Measurements from ENCODE around the gene ARRDC3.

The ARRDC3 gene

DNA sequence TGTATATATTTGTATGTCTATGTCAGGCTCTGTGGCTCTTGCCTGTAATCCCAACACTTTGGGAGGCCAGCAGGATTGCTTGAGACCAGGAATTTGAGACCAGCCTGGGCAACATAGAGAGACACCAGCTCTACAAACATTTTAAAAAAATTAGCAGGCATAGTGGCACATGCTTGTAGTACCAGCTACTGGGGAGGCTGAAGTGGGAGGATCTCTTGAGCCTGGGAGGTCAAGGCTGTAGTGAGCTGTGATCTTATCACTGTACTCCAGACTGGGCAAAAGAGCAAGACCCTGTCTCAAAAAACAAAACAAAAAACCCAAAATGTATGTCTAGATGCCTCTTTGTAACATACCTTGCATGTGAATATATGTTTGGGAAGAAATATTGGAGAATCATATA lies 15.8 kb downstream of the ARRDC3 start:
- Histone ChIP-seq H3K36me3 (ENCODE audit: control insufficient read depth in 1 of 2, insufficient read depth in 2 of 2, low read depth in 1 of 2, low read length in 2 of 2) (peaks cover 9 to 52% of the 10 kb centered on the region in 2 experiments), H3K18ac (ENCODE audit: low read depth in 1 of 2, low read length in 2 of 2) (no peak overlapping the region)

DNA sequence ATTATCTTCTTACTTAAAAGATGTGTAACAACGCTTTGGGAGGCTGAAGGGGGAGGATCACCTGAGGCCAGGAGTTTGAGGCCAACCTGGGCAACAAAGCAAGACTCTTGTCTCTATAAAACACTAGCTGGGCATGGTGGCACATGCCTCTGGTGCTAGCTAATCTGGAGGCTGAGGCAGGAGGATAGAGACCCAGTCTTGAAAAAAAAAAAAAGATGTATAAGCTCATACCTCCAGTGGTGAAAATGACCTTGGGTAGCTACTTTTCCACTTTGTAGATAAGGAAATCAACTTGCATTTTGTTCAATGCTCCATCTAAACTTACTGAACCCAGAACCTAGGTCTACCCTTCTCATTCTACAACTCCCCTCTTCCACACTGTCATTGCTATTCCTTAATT lies 16.6 kb downstream of the ARRDC3 start:
- Histone ChIP-seq H3K4me1 (ENCODE audit: control insufficient read depth, insufficient read depth, low read depth, low read length) (no peaks in the 10 kb centered on the region), H2AFZ (ENCODE audit: low read depth, low read length) (no peak overlapping the region), H2BK12ac (ENCODE audit: low read length in 2 of 2) (no peak overlapping the region), H3K18ac (ENCODE audit: low read depth in 1 of 2, low read length in 2 of 2) (no peak overlapping the region), H3K36me3 (ENCODE audit: control insufficient read depth in 1 of 2, insufficient read depth in 2 of 2, low read depth in 1 of 2, low read length in 2 of 2) (peaks cover 9 to 44% of the 10 kb centered on the region in 2 experiments), H3K27me3 (ENCODE audit: control insufficient read depth in 1 of 2, insufficient read depth in 1 of 2, low read length in 2 of 2) (no peaks in the 10 kb centered on the region), H3K4ac (ENCODE audit: low read depth in 1 of 2, low read length in 2 of 2) (no peak overlapping the region), H4K91ac (ENCODE audit: low read length) (no peak overlapping the region), H3K9ac (ENCODE audit: low read length) (no peak overlapping the region), H3K4me2 (ENCODE audit: low read length, poor library complexity, severe bottlenecking) (no peak overlapping the region), H3K4me3 (ENCODE audit: insufficient read depth in 1 of 2, low read depth in 1 of 2, low read length in 2 of 2) (no peak overlapping the region), H2BK120ac (ENCODE audit: low read depth, low read length) (no peak overlapping the region), H2BK15ac (ENCODE audit: low read depth, poor library complexity, severe bottlenecking) (no peak overlapping the region), H3K23ac (ENCODE audit: low read length in 2 of 2) (no peak overlapping the region), H3K27ac (ENCODE audit: low read length, poor library complexity, severe bottlenecking) (no peak overlapping the region), H3K14ac (ENCODE audit: low read length in 2 of 2) (no peak overlapping the region), H3K9me3 (ENCODE audit: control insufficient read depth, low read length) (no peaks in the 10 kb centered on the region), H2BK5ac (ENCODE audit: low read depth, low read length, poor library complexity, severe bottlenecking) (no peak overlapping the region), H4K8ac (ENCODE audit: low read length) (no peak overlapping the region), H3K79me1 (replicated peaks; ENCODE audit: low read length, poor library complexity, severe bottlenecking) (peaks cover 1% of the 10 kb centered on the region), H2AK5ac (ENCODE audit: low read length, severe bottlenecking) (no peak overlapping the region)
- WGBS, result 100% methylated on average over 1 of the region's 1 CpG
- no peak for DNase-seq

More for the DNA sequence above, 15.8 kb downstream of the ARRDC3 start:
- Histone ChIP-seq H3K9me3 (ENCODE audit: control insufficient read depth, low read length) (no peaks in the 10 kb centered on the region), H2AK5ac (ENCODE audit: low read length, severe bottlenecking) (no peak overlapping the region), H2BK120ac (ENCODE audit: low read depth, low read length) (no peak overlapping the region), H2BK5ac (ENCODE audit: low read depth, low read length, poor library complexity, severe bottlenecking) (no peak overlapping the region), H3K9ac (ENCODE audit: low read length) (no peak overlapping the region), H2BK12ac (ENCODE audit: low read length in 2 of 2) (no peak overlapping the region), H3K4me3 (ENCODE audit: insufficient read depth in 1 of 2, low read depth in 1 of 2, low read length in 2 of 2) (no peak overlapping the region), H3K4me1 (ENCODE audit: control insufficient read depth, insufficient read depth, low read depth, low read length) (no peaks in the 10 kb centered on the region), H3K14ac (ENCODE audit: low read length in 2 of 2) (no peak overlapping the region), H2BK15ac (ENCODE audit: low read depth, poor library complexity, severe bottlenecking) (no peak overlapping the region), H4K91ac (ENCODE audit: low read length) (no peak overlapping the region), H4K8ac (ENCODE audit: low read length) (no peak overlapping the region), H3K27me3 (ENCODE audit: control insufficient read depth in 1 of 2, insufficient read depth in 1 of 2, low read length in 2 of 2) (no peaks in the 10 kb centered on the region), H3K27ac (ENCODE audit: low read length, poor library complexity, severe bottlenecking) (no peak overlapping the region), H3K4me2 (ENCODE audit: low read length, poor library complexity, severe bottlenecking) (no peak overlapping the region), H2AFZ (ENCODE audit: low read depth, low read length) (no peak overlapping the region), H3K79me1 (replicated peaks; ENCODE audit: low read length, poor library complexity, severe bottlenecking) (peaks cover 1% of the 10 kb centered on the region), H3K23ac (ENCODE audit: low read length in 2 of 2) (no peak overlapping the region), H3K4ac (ENCODE audit: low read depth in 1 of 2, low read length in 2 of 2) (no peak overlapping the region)
- no peak for DNase-seq

DNA sequence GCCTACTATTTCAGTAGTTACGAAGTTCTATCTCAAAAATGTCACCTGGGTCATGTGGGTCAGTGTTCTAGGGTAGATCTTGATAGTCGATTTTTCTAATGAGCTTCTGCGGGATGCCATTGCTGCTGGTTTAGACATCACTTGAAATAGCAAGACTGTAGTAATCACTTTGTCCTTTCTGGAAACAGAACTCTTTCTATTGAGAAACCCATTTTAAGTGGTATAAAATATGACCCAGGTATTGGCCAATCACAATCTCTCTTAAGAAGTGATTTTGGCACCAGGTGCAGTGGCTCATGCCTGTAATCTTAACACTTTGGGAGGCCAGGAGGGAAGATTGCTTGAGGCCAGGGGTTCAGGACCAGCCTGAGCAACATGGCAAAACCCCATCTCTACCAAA lies 17.6 kb downstream of the ARRDC3 start:
- H2AK5ac ChIP-seq (ENCODE audit: low read length, severe bottlenecking), result no peak overlapping the region
- H3K4me1 ChIP-seq (ENCODE audit: control insufficient read depth, insufficient read depth, low read depth, low read length), result no peaks in the 10 kb centered on the region
- H4K8ac ChIP-seq (ENCODE audit: low read length), result no peak overlapping the region
- H3K27me3 ChIP-seq (ENCODE audit: control insufficient read depth in 1 of 2, insufficient read depth in 1 of 2, low read length in 2 of 2), result no peaks in the 10 kb centered on the region
- H3K36me3 ChIP-seq (ENCODE audit: control insufficient read depth in 1 of 2, insufficient read depth in 2 of 2, low read depth in 1 of 2, low read length in 2 of 2), result peaks cover 9 to 34% of the 10 kb centered on the region in 2 experiments
- no peak overlapping the region for H2BK5ac ChIP-seq (ENCODE audit: low read depth, low read length, poor library complexity, severe bottlenecking)
- H3K4ac ChIP-seq (ENCODE audit: low read depth in 1 of 2, low read length in 2 of 2), result no peak overlapping the region
- no peak overlapping the region for H2BK12ac ChIP-seq (ENCODE audit: low read length in 2 of 2)
- no peak overlapping the region for H3K4me2 ChIP-seq (ENCODE audit: low read length, poor library complexity, severe bottlenecking)
- H3K9ac ChIP-seq (ENCODE audit: low read length), result no peak overlapping the region
- no peak for DNase-seq
- no peak overlapping the region for H4K91ac ChIP-seq (ENCODE audit: low read length)
- H3K9me3 ChIP-seq (ENCODE audit: control insufficient read depth, low read length), result no peaks in the 10 kb centered on the region
- no peak overlapping the region for H3K14ac ChIP-seq (ENCODE audit: low read length in 2 of 2)
- H3K79me1 ChIP-seq (replicated peaks; ENCODE audit: low read length, poor library complexity, severe bottlenecking), result peaks cover 1% of the 10 kb centered on the region
- H3K18ac ChIP-seq (ENCODE audit: low read depth in 1 of 2, low read length in 2 of 2), result peak overlapping the region in 1 of 2 experiments; percentile 12
- no peak overlapping the region for H2BK15ac ChIP-seq (ENCODE audit: low read depth, poor library complexity, severe bottlenecking)
- H2BK120ac ChIP-seq (ENCODE audit: low read depth, low read length), result no peak overlapping the region
- no peak overlapping the region for H3K27ac ChIP-seq (ENCODE audit: low read length, poor library complexity, severe bottlenecking)
- WGBS, result 95% methylated on average over 2 of the region's 3 CpGs
- no peak overlapping the region for H3K23ac ChIP-seq (ENCODE audit: low read length in 2 of 2)
- no peak overlapping the region for H3K4me3 ChIP-seq (ENCODE audit: insufficient read depth in 1 of 2, low read depth in 1 of 2, low read length in 2 of 2)
- no peak overlapping the region for H2AFZ ChIP-seq (ENCODE audit: low read depth, low read length)

DNA sequence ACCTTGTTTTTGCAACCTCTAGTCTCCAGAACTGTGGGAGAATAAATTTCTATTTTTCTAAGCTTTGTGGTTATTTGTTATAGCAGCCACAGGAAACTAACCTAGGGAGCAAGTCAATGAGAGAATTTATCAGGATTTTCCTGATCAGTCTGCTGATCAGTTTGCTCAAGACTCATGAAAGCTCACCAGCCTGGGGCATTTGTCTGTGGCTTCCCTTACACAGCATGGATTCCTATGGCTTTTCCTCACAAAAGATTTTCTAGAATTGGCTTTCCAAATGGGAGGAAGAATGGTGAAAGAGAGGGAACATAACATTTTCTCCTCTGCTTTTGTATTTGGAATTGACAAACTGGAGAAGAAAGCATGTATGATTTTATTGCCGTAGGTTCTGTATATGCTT lies 20.2 kb downstream of the ARRDC3 start:
- DNase-seq, result no peak
- Histone ChIP-seq H3K4me2 (ENCODE audit: low read length, poor library complexity, severe bottlenecking) (no peak overlapping the region), H3K36me3 (ENCODE audit: control insufficient read depth in 1 of 2, insufficient read depth in 2 of 2, low read depth in 1 of 2, low read length in 2 of 2) (peaks cover 5 to 8% of the 10 kb centered on the region in 2 experiments), H3K4me3 (ENCODE audit: insufficient read depth in 1 of 2, low read depth in 1 of 2, low read length in 2 of 2) (no peak overlapping the region), H3K4me1 (ENCODE audit: control insufficient read depth, insufficient read depth, low read depth, low read length) (no peaks in the 10 kb centered on the region), H2AFZ (ENCODE audit: low read depth, low read length) (no peak overlapping the region), H3K23ac (ENCODE audit: low read length in 2 of 2) (no peak overlapping the region), H3K14ac (ENCODE audit: low read length in 2 of 2) (no peak overlapping the region), H3K27me3 (ENCODE audit: control insufficient read depth in 1 of 2, insufficient read depth in 1 of 2, low read length in 2 of 2) (no peaks in the 10 kb centered on the region), H3K79me1 (replicated peaks; ENCODE audit: low read length, poor library complexity, severe bottlenecking) (no peaks in the 10 kb centered on the region), H3K27ac (ENCODE audit: low read length, poor library complexity, severe bottlenecking) (no peak overlapping the region), H3K9ac (ENCODE audit: low read length) (no peak overlapping the region), H4K91ac (ENCODE audit: low read length) (no peak overlapping the region), H3K4ac (ENCODE audit: low read depth in 1 of 2, low read length in 2 of 2) (no peak overlapping the region), H4K8ac (ENCODE audit: low read length) (no peak overlapping the region), H2BK15ac (ENCODE audit: low read depth, poor library complexity, severe bottlenecking) (no peak overlapping the region), H2BK12ac (ENCODE audit: low read length in 2 of 2) (no peak overlapping the region), H2AK5ac (ENCODE audit: low read length, severe bottlenecking) (no peak overlapping the region), H2BK120ac (ENCODE audit: low read depth, low read length) (no peak overlapping the region), H3K18ac (ENCODE audit: low read depth in 1 of 2, low read length in 2 of 2) (no peak overlapping the region), H3K9me3 (ENCODE audit: control insufficient read depth, low read length) (no peaks in the 10 kb centered on the region), H2BK5ac (ENCODE audit: low read depth, low read length, poor library complexity, severe bottlenecking) (no peak overlapping the region)
- WGBS, result no CpG with 5 or more reads among the region's 1 CpG

Measured in mesenchymal stem cell (in vitro differentiated cells and primary cell).